Activated T-cell treated with anti-CD3 and anti-CD28 coated beads, Interleukin-2, amount 50 U/mL, for 24 hours (primary cell): ENCODE measurements around the gene URI1.
A peak's percentile ranks its signal among the peaks of the same experiment; 100 is the strongest.
"Not testable (repeated sequence)": the region's sequence is repeated elsewhere in the genome, so short reads cannot be mapped to it uniquely, and the experiment has no call there.

Experiments used
- DNase-seq: peaks from one replicate; pipeline ENCODE4 v3.0.0-alpha.2; 2020
- H3K27ac Mint-ChIP-seq: 2 replicates; pipeline ENCODE4 v1.8.0; 2020; ENCODE audit warnings: mild to moderate bottlenecking, mixed read lengths
- H3K27me3 Mint-ChIP-seq: 2 replicates; pipeline ENCODE4 v1.8.0; 2020; ENCODE audit warnings: mixed read lengths
- H3K36me3 Mint-ChIP-seq: 2 replicates; pipeline ENCODE4 v1.8.0; 2020; ENCODE audit warnings: low read depth, mixed read lengths
- H3K4me1 Mint-ChIP-seq: 2 replicates; pipeline ENCODE4 v1.8.0; 2020; ENCODE audit warnings: low read depth, mixed read lengths
- H3K4me3 Mint-ChIP-seq: 2 replicates; pipeline ENCODE4 v1.8.0; 2020; ENCODE audit warnings: mild to moderate bottlenecking, moderate library complexity, mixed read lengths
- H3K9me3 Mint-ChIP-seq: 2 replicates; pipeline ENCODE4 v1.8.0; 2020; ENCODE audit warnings: mixed read lengths

URI1 gene

DNA sequence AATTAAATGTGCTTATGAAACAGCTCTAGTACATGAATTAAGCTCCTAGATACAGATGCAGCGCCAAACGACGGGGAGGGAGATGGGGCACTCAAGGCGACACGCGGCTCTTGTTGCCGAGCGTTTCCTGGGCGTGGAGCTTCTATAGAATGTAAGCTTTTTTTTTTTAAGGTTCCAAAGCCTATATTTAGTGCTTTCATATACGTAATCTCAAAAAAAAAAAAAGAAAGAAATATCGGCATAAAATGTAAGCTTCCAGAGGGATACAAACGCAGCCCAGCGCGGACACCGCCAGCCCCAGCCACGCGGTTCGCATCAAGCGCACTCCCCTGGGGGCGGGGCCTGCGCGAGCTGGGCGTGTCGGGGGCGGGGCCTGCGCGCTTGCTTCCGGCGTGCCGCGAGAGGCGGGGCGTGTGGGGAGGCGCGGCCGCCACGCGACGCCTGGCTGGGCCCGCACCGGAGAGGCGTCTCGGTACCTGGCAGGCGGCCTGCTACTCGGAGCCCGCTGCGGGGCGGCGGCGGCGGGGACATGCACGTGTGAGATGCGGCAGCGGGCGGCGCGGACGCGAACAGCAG lies at the start of gene URI1:
Gene URI1 (plus strand): TSS at position 412 of the 576 bp plus-strand sequence. CDS start 309 bp downstream, outside the sequence.
- Mint-ChIP-seq H3K9me3 (peaks cover 5% of the 10 kb centered on the region), H3K27ac (peak within 1 kb of the TSS; percentile 97), H3K36me3 (peaks cover 31% of the 10 kb centered on the region), H3K27me3 (no peaks in the 10 kb centered on the region), H3K4me3 (peak within 1 kb of the TSS; percentile 94), H3K4me1 (peaks cover 43% of the 10 kb centered on the region)
- peak; percentile 99 for DNase-seq

DNA sequence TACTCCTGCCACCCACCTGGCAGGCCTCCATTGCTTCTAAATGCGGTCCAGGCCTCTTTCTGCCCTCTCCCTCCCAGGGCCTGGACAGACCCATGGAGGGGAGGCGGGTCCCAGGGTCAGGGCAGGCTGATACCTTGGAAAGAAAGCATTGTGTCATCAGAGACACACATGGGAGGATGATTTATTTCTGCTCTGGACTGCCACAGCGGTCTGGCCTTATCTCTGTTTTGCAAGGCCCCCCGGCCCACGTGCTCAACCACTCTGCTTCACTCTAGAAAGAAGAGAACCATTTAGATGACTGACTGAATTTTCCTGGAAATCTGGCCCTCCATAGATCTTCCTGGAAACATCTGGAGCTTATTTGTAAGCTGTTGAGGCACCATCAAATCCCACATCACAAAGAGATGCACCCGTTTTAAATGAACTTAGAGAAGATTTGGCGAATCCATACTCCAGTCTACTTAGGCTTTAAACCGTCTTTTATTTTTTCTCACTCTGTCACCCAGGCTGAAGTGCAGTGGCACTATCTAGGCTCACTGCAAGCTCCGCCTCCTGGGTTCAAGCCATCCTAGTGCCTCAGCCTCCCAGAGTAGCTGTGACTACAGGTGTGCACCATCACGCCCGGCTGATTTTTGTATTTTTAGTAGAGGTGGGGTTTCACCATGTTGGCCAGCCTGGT lies 48.3 kb upstream of the URI1 start:
- Mint-ChIP-seq H3K4me3 (no peak overlapping the region), H3K4me1 (no peaks in the 10 kb centered on the region), H3K27ac (no peak overlapping the region), H3K27me3 (peaks cover 2% of the 10 kb centered on the region), H3K36me3 (no peaks in the 10 kb centered on the region), H3K9me3 (no peaks in the 10 kb centered on the region)
- DNase-seq, result no peak

DNA sequence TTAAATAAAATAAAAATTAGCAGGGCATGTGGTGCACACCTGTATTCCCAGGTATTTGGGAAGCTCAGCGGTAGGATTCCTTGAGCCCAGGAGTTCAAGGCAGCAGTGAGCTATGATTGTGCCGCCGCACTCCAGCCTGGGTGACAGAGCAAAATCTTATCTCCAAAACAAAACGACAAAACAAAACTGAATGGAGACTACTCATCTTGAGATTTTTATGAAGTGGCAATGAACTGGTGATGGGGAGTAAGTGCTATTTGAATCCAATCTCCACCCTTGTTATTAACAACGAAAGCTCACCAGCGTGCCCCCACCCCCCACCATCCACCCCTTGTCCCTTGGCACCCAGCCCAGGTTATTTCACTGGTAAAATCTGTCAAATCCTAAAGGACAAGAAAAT lies 45.2 kb upstream of the URI1 start:
- H3K36me3 Mint-ChIP-seq, result no peaks in the 10 kb centered on the region
- H3K9me3 Mint-ChIP-seq, result no peaks in the 10 kb centered on the region
- H3K27ac Mint-ChIP-seq, result no peak overlapping the region
- no peak for DNase-seq
- peaks cover 2% of the 10 kb centered on the region for H3K27me3 Mint-ChIP-seq
- H3K4me3 Mint-ChIP-seq, result no peak overlapping the region
- H3K4me1 Mint-ChIP-seq, result no peaks in the 10 kb centered on the region

GRCh38 chr19:29897466-29897865 lies 44.6 kb upstream of the URI1 start:
- Mint-ChIP-seq H3K27ac (no peak overlapping the region), H3K4me3 (no peak overlapping the region), H3K27me3 (peaks cover 2% of the 10 kb centered on the region), H3K36me3 (no peaks in the 10 kb centered on the region), H3K9me3 (no peaks in the 10 kb centered on the region), H3K4me1 (no peaks in the 10 kb centered on the region)
- DNase-seq, result no peak

DNA sequence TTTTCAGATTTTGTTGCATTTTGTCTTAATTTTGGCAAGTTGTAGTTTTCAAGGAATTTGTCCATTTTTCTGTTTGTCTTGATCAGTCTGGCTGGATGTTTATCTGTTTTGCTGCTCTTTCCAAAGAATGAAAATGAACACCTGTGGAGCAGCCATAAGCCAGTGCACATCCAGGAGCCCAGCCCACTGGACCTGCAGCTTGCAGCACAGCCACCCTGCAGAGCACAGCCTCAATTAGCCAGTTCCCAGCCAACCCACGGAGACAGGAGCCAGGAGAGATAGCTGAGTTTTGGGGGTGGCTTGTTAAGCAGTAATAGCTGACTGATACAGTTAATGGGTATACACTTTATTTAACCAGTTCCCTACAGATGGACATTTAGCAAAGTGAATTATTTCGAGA lies 38.0 kb upstream of the URI1 start:
- H3K9me3 Mint-ChIP-seq, result no peaks in the 10 kb centered on the region
- peaks cover 5% of the 10 kb centered on the region for H3K27me3 Mint-ChIP-seq
- no peak overlapping the region for H3K27ac Mint-ChIP-seq
- no peaks in the 10 kb centered on the region for H3K4me1 Mint-ChIP-seq
- no peak for DNase-seq
- no peaks in the 10 kb centered on the region for H3K36me3 Mint-ChIP-seq
- no peak overlapping the region for H3K4me3 Mint-ChIP-seq

- Mint-ChIP-seq H3K36me3 (no peaks in the 10 kb centered on the region), H3K9me3 (no peaks in the 10 kb centered on the region), H3K4me1 (no peaks in the 10 kb centered on the region), H3K27me3 (peaks cover 4% of the 10 kb centered on the region), H3K4me3 (no peak overlapping the region), H3K27ac (no peak overlapping the region)
- DNase-seq, result no peak
These were observed 32.8 kb upstream of the URI1 start for GRCh38 chr19:29908963-29909944.

- H3K4me3 Mint-ChIP-seq, result no peak overlapping the region
- no peaks in the 10 kb centered on the region for H3K9me3 Mint-ChIP-seq
- DNase-seq, result no peak
- H3K36me3 Mint-ChIP-seq, result no peaks in the 10 kb centered on the region
- H3K27me3 Mint-ChIP-seq, result peaks cover 25% of the 10 kb centered on the region
- no peaks in the 10 kb centered on the region for H3K4me1 Mint-ChIP-seq
- H3K27ac Mint-ChIP-seq, result no peak overlapping the region
These were observed 27.1 kb upstream of the URI1 start for GRCh38 chr19:29914933-29915332.

DNA sequence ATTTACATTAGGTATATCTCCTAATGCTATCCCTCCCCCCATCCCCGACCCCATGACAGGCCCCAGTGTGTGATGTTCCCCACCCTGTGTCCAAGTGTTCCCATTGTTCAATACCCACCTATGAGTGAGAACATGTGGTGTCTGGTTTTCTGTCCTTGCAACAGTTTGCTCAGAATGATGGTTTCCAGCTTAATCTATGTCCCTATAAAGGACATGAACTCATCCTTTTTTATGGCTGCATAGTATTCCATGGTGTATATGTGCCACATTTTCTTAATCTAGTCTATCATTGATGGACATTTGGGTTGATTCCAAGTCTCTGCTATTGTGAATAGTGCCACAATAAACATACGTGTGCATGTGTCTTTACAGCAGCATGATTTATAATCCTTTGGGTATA lies 26.2 kb upstream of the URI1 start:
- DNase-seq, H3K4me3 Mint-ChIP-seq, H3K36me3 Mint-ChIP-seq, H3K4me1 Mint-ChIP-seq, H3K9me3 Mint-ChIP-seq, H3K27ac Mint-ChIP-seq: not testable (repeated sequence)
- peaks cover 25% of the 10 kb centered on the region for H3K27me3 Mint-ChIP-seq

GRCh38 chr19:29917911-29918310 lies 24.1 kb upstream of the URI1 start:
- H3K27ac Mint-ChIP-seq, result no peak overlapping the region
- no peaks in the 10 kb centered on the region for H3K4me1 Mint-ChIP-seq
- no peak overlapping the region for H3K4me3 Mint-ChIP-seq
- no peaks in the 10 kb centered on the region for H3K9me3 Mint-ChIP-seq
- H3K36me3 Mint-ChIP-seq, result no peaks in the 10 kb centered on the region
- H3K27me3 Mint-ChIP-seq, result peaks cover 25% of the 10 kb centered on the region
- no peak for DNase-seq

- DNase-seq, result no peak
- H3K4me3 Mint-ChIP-seq, result no peak overlapping the region
- H3K36me3 Mint-ChIP-seq, result no peaks in the 10 kb centered on the region
- H3K27ac Mint-ChIP-seq, result no peak overlapping the region
- no peaks in the 10 kb centered on the region for H3K4me1 Mint-ChIP-seq
- H3K27me3 Mint-ChIP-seq, result peaks cover 21% of the 10 kb centered on the region
- H3K9me3 Mint-ChIP-seq, result no peaks in the 10 kb centered on the region
These were observed 23.1 kb upstream of the URI1 start for GRCh38 chr19:29918891-29919290.

DNA sequence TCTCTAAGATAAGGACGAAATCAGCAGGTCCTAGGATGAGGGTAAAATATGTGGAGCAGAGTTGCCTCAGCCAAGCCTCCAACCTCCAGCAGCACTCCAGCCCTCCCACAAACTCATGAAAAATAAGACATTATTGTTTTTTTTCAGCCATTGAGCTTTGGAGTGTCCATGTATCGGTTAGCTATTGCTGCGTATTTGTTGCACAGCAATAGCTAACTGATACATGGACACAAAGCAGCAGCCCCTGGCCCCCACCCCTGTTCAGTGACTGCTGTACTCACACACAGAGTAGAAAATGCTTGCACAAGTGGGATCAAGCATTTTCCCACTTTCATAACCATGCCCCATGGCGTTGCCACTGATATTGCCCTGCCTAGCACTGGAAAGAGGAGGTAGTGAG lies 19.1 kb upstream of the URI1 start:
- Mint-ChIP-seq H3K4me3 (no peak overlapping the region), H3K36me3 (no peaks in the 10 kb centered on the region), H3K9me3 (no peaks in the 10 kb centered on the region), H3K27ac (no peak overlapping the region), H3K4me1 (peaks cover 4% of the 10 kb centered on the region), H3K27me3 (peaks cover 10% of the 10 kb centered on the region)
- no peak for DNase-seq

GRCh38 chr19:29923653-29924052 lies 18.4 kb upstream of the URI1 start:
- Mint-ChIP-seq H3K27me3 (peaks cover 6% of the 10 kb centered on the region), H3K9me3 (no peaks in the 10 kb centered on the region), H3K4me3 (no peak overlapping the region), H3K36me3 (no peaks in the 10 kb centered on the region), H3K4me1 (peaks cover 8% of the 10 kb centered on the region), H3K27ac (no peak overlapping the region)
- no peak for DNase-seq

- DNase-seq, result no peak
- Mint-ChIP-seq H3K4me3 (no peak overlapping the region), H3K4me1 (peaks cover 12% of the 10 kb centered on the region), H3K27ac (no peak overlapping the region), H3K9me3 (no peaks in the 10 kb centered on the region), H3K36me3 (no peaks in the 10 kb centered on the region), H3K27me3 (no peaks in the 10 kb centered on the region)
These were observed 16.0 kb upstream of the URI1 start for GRCh38 chr19:29926031-29926430.

DNA sequence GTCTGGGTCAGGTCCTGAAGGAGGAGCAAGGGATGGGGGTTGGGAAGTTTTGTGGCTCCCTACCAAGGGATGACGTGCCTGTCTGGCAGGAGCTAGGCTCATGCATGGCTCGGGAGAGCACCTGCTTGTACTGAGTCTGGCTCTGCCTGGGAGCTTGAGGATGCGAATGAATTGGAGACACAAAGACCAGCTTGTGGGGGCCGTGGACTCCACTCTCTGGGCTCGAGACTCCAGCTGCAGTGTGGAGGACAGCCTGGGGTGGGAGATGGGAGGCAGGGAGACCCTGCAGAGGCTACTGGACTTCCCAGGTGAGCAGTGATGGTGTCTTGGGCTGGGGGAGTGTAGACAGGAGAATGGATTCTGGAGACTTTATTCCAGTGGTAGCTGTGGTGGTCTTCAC lies 15.2 kb upstream of the URI1 start:
- no peaks in the 10 kb centered on the region for H3K9me3 Mint-ChIP-seq
- no peak overlapping the region for H3K27ac Mint-ChIP-seq
- no peaks in the 10 kb centered on the region for H3K27me3 Mint-ChIP-seq
- no peak overlapping the region for H3K4me3 Mint-ChIP-seq
- no peak for DNase-seq
- H3K4me1 Mint-ChIP-seq, result peaks cover 12% of the 10 kb centered on the region
- no peaks in the 10 kb centered on the region for H3K36me3 Mint-ChIP-seq
